HG02763 (cell line): ENCODE measurements around the gene MRPL53.

ENCODE experiments used
- ATAC-seq: cut with Tn5 transposase; IDR thresholded peaks from one replicate; pipeline ENCODE4 v1.9.1; 2021; ENCODE audit warnings: mild to moderate bottlenecking, moderate library complexity; ENCODE audit not compliant: unreplicated experiment

Gene MRPL53

GRCh38 chr2:74429487-74430451, 42.7 kb downstream of the MRPL53 start:
- ATAC-seq: no peak

GRCh38 chr2:74428675-74429074, 43.8 kb downstream of the MRPL53 start:
- no peak for ATAC-seq

- ATAC-seq: no peak
These were observed 44.9 kb downstream of the MRPL53 start for GRCh38 chr2:74427551-74427950.

GRCh38 chr2:74426181-74426758, 46.2 kb downstream of the MRPL53 start:
- ATAC-seq: no peak

- ATAC-seq: no peak
These were observed 47.0 kb downstream of the MRPL53 start for GRCh38 chr2:74425523-74425922.

- no peak for ATAC-seq
These were observed 47.5 kb downstream of the MRPL53 start for GRCh38 chr2:74424995-74425406.

- no peak for ATAC-seq
These were observed 48.1 kb downstream of the MRPL53 start for GRCh38 chr2:74424139-74424992.

GRCh38 chr2:74423231-74424095, 49.0 kb downstream of the MRPL53 start:
- ATAC-seq: no peak
